Activated CD4-positive, alpha-beta T cell treated with anti-CD3 and anti-CD28 coated beads for 4 hours (primary cell): Measurements from ENCODE around the gene DGKD.

Experiments used
- DNase-seq, 2 donors: peaks; one replicate each; pipeline ENCODE4 v3.0.0-alpha.2; 2020

The DGKD gene

DNA sequence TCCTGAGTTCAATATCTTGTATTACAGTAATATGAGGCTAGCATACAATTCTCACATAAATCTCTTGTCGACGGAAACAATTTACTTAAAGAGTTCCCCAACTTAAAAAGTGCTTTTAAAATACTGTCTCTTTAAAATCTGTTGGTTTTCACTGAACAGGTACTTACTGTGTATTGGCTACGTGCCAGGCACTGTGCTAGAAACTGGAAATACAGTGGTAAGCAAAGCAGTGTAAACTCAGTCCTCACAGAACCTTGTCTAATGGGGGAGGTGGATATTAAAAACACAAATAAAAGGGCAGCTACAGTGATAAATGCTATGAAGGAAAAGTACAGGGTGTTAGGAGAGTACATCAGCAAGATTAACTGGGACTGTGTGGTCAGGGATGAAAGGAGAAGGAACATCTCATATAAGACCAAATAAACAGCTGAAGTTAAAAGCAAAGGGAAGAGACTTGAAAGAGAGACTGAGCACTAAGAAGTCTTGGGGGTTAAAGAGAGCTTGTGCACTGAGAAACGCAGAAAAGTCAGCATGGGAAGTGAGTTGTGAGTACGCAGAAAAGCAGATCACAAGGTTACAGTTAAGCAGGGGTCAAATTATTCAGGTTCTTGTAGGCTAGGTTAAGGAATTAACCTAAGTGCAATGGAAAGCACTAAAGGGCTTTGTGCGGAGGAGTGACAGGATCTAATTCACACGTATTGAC, 159.8 kb downstream of the DGKD start:
- no peak for DNase-seq

GRCh38 chr2:233519787-233520611, 165.7 kb downstream of the DGKD start:
- no peak for DNase-seq
